GM18517 (cell line): Measurements from ENCODE around the gene NSMCE1.
A peak's percentile ranks its signal among the peaks of the same experiment; 100 is the strongest.
"Not testable (repeated sequence)": the region's sequence is repeated elsewhere in the genome, so short reads cannot be mapped to it uniquely, and the experiment has no call there.

Source experiments
- ATAC-seq: cut with Tn5 transposase; IDR thresholded peaks from one replicate; pipeline ENCODE4 v1.9.1; 2021; ENCODE audit warnings: mild to moderate bottlenecking, moderate library complexity; ENCODE audit not compliant: unreplicated experiment

Gene NSMCE1

GRCh38 chr16:27272697-27273096 is 4.1 kb upstream of the NSMCE1 start:
- not testable (repeated sequence) for ATAC-seq

GRCh38 chr16:27272076-27272475 is 3.5 kb upstream of the NSMCE1 start:
- ATAC-seq = no peak

GRCh38 chr16:27270349-27270748 is 1.8 kb upstream of the NSMCE1 start:
- ATAC-seq = no peak

- ATAC-seq = no peak
Observed at GRCh38 chr16:27269300-27270150, 953 bp upstream of the NSMCE1 start.

- no peak for ATAC-seq
Observed at GRCh38 chr16:27267037-27267677, 1.4 kb downstream of the NSMCE1 start.

- no peak for ATAC-seq
Observed at GRCh38 chr16:27265982-27266381, 2.6 kb downstream of the NSMCE1 start.

- no peak for ATAC-seq
Observed at GRCh38 chr16:27264151-27264550, 4.4 kb downstream of the NSMCE1 start.

GRCh38 chr16:27262904-27263423 is 5.6 kb downstream of the NSMCE1 start:
- ATAC-seq = not testable (repeated sequence)

- ATAC-seq = no peak
Observed at GRCh38 chr16:27259710-27260109, 8.9 kb downstream of the NSMCE1 start.

GRCh38 chr16:27258241-27258734 is 10.3 kb downstream of the NSMCE1 start:
- ATAC-seq = no peak

- ATAC-seq = no peak
Observed at GRCh38 chr16:27257271-27257670, 11.3 kb downstream of the NSMCE1 start.

GRCh38 chr16:27256861-27257260 is 11.7 kb downstream of the NSMCE1 start:
- no peak for ATAC-seq

GRCh38 chr16:27254262-27254811 is 14.2 kb downstream of the NSMCE1 start:
- peak; percentile 67 for ATAC-seq

GRCh38 chr16:27253526-27253930 is 15.0 kb downstream of the NSMCE1 start:
- no peak for ATAC-seq

GRCh38 chr16:27252206-27252585 is 16.4 kb downstream of the NSMCE1 start:
- no peak for ATAC-seq

- ATAC-seq = no peak
Observed at GRCh38 chr16:27251541-27252205, 16.9 kb downstream of the NSMCE1 start.

GRCh38 chr16:27248886-27249285 is 19.7 kb downstream of the NSMCE1 start:
- not testable (repeated sequence) for ATAC-seq

GRCh38 chr16:27248036-27248435 is 20.5 kb downstream of the NSMCE1 start:
- no peak for ATAC-seq

GRCh38 chr16:27247076-27247475 is 21.5 kb downstream of the NSMCE1 start:
- ATAC-seq = not testable (repeated sequence)

GRCh38 chr16:27246439-27246838 is 22.1 kb downstream of the NSMCE1 start:
- ATAC-seq = no peak
